ENCODE measurements around the gene NLGN1.

Gene NLGN1

DNA sequence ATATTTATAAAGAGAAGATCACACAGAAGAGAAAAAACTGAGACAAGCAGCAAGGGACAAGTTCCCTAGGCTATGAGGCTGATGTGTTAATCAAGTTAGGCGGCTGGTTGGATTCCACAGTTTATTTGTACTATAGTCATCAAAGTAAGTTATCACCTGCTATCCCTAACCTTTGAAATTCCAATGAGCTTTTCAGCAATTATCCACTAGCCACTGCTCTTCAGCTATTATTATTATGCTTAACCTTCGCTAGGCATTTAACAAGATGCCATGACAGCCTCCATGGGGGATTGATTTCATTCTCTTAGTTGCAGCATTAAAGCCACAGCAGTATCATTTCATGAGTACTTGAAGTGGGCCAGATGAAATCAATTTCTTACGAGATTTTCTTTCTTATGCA lies 762.1 kb downstream of the NLGN1 start:
- H3K4me3 ChIP-seq (replicated peaks; ENCODE audit: low read depth, low read length) = no peak overlapping the region
- TF ChIP-seq, protein P1, sequence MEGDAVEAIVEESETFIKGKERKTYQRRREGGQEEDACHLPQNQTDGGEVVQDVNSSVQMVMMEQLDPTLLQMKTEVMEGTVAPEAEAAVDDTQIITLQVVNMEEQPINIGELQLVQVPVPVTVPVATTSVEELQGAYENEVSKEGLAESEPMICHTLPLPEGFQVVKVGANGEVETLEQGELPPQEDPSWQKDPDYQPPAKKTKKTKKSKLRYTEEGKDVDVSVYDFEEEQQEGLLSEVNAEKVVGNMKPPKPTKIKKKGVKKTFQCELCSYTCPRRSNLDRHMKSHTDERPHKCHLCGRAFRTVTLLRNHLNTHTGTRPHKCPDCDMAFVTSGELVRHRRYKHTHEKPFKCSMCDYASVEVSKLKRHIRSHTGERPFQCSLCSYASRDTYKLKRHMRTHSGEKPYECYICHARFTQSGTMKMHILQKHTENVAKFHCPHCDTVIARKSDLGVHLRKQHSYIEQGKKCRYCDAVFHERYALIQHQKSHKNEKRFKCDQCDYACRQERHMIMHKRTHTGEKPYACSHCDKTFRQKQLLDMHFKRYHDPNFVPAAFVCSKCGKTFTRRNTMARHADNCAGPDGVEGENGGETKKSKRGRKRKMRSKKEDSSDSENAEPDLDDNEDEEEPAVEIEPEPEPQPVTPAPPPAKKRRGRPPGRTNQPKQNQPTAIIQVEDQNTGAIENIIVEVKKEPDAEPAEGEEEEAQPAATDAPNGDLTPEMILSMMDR (IDR thresholded peaks at IDR 0.05; ENCODE audit: low read length, missing control alignments) = no peak
- no peak for DNase-seq (ENCODE audit: low read depth)

DNA sequence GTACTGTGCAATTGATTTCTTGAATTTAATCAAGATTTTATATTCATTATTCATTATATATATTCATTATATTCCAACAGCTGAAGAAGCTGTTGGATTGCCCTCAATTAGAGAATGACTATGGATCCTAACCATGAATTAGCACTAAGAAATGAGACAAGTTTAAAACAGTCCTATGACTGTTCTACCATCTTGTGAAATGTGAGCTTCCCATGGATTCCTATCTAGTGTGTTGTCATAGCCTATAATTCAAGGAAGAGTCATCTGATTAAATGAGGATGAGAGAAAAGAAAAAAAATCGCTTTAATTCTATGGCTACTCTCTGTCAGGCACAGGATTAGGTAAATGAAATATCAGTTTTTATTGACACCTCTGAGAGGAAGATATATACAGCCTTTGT lies 765.0 kb downstream of the NLGN1 start:
- no peak overlapping the region for H3K4me3 ChIP-seq (replicated peaks; ENCODE audit: low read depth, low read length)
- TF ChIP-seq, protein P1 (IDR thresholded peaks at IDR 0.05; ENCODE audit: low read length, missing control alignments) = no peak
- DNase-seq (ENCODE audit: low read depth) = no peak

DNA sequence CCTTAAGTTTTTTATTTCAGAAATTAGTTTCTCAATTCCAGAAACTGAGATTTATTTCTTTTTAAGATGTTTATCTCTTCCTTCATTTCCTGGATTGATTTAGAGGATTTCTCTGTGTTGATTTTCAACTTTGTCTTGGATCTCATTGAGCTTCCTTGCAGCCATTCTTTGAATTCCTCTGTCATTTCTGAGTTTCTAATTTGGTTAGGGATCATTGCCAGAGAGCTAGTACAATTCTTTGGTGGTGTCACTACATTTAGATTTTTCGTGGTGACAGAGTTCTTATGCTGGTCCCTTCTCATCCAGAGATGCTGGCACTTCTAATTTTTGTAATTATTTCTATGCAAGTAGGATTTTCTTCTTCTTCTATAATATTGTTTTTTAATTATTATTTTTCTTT lies 770.5 kb downstream of the NLGN1 start:
- no peak for DNase-seq (ENCODE audit: low read depth)
- TF ChIP-seq, protein P1 (IDR thresholded peaks at IDR 0.05; ENCODE audit: low read length, missing control alignments) = no peak
- no peak overlapping the region for H3K4me3 ChIP-seq (replicated peaks; ENCODE audit: low read depth, low read length)

DNA sequence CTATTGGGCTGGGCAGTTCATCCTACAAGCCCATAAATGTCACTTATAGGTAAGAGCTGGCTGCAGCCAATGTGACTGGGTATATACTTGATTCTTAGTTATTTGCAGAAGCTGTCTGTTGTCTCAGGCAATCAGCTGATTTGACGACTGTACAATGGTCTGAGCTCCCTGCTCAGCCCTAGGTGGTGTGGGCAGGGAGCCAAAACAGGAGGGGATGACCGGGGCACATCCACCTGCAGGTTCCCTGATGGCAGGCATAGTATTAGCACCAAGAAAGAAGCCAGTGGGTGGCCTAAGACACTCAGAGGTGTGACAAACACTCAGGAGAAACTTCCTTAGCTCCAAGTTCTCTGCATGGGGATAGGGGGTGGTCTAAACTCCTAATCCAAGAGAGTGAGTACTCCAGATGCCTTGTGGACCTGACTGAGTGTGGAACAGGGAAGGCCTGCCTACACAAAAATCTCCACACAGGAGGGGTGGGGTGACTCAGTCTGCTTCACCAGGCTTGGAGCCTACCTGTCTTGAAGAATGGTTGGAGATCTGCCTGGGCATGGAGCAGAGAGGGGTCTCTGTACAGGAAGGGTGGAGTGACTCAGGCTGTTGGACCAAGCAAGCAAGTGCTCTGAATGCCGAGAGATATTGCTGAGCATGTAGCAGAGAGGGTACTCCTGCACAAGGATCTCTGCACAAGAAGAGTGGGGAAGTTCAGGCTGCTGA lies 771.2 kb downstream of the NLGN1 start:
- H3K4me3 ChIP-seq (replicated peaks; ENCODE audit: low read depth, low read length) = no peak overlapping the region
- TF ChIP-seq, protein P1 (IDR thresholded peaks at IDR 0.05; ENCODE audit: low read length, missing control alignments) = no peak
- DNase-seq (ENCODE audit: low read depth) = no peak

DNA sequence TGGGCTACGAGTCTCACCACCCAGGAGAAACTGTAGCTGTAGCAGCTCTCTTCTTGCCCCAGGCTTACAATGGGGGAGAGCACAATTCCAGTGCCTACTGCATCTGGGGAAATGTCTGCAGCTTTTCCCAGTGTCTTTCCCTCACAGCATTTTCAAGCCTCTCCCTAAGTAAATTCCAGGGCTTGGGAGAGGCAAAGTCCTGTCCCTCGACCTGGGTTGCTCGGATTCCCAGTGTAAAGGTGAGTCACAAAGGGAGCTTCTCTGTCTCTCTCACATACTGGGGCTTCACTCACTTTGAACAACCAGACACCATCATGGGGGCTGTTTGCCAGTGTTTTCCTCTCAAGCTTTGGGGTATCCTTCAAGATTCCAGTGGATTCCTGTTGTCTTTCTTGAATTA lies 772.2 kb downstream of the NLGN1 start:
- TF ChIP-seq, protein P1 (IDR thresholded peaks at IDR 0.05; ENCODE audit: low read length, missing control alignments) = no peak
- no peak overlapping the region for H3K4me3 ChIP-seq (replicated peaks; ENCODE audit: low read depth, low read length)
- no peak for DNase-seq (ENCODE audit: low read depth)

DNA sequence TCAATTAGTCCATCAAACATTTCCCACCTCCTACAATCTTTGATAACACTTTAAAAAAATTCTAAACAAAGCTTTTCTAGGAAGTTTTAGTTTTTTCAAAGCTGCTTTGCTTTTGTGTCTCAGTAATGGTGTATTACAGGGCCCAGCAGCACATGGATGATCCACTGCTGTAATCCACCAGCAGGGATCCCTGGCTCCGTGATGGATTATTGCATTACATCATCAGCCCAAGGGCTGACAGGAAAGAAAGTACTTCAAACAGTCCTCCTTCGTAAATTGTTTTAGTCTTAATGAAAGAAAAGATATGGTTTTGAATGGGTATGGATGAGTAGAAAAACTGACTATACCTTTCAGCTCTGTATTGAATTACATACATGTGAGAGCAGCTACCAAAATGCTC lies 772.7 kb downstream of the NLGN1 start:
- DNase-seq (ENCODE audit: low read depth) = no peak

More for the DNA sequence above, 772.7 kb downstream of the NLGN1 start:
- TF ChIP-seq, protein P1 (IDR thresholded peaks at IDR 0.05; ENCODE audit: low read length, missing control alignments) = no peak
- H3K4me3 ChIP-seq (replicated peaks; ENCODE audit: low read depth, low read length) = no peak overlapping the region

Data from fibroblast of pulmonary artery (primary cell).